Hematopoietic multipotent progenitor cell treated with erythropoietin and hydrocortisone succinate and interleukin-3 and kit ligand, for 17 days (in vitro differentiated cells): ENCODE results near the gene SLC50A1.
A peak's percentile ranks its signal among the peaks of the same experiment; 100 is the strongest.
"Not testable (repeated sequence)": the region's sequence is repeated elsewhere in the genome, so short reads cannot be mapped to it uniquely, and the experiment has no call there.

Experiments used
- DNase-seq: peaks from one replicate; pipeline ENCODE4 v3.0.0-alpha.2; 2015; ENCODE audit warnings: low spot score

SLC50A1 gene

DNA sequence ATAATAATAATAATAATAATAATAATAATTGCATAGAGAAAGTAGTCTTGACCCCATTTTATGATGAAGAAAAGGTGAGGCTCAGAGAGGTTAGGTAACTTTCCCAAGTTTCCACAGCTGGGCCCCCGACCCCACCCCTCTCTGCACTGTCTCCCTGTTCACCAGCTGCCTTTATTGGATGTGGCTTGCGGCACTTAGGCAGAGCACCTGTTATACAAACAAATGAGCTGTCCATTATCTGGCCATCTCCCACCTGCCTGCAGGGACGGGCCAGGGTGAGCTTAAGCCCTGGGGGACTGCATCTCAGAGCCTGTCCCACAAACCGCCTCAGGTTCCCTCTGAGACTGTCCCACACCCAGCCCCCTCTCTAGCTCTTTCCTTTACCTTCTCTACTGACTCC lies 18.0 kb upstream of the SLC50A1 start:
- no peak for DNase-seq

GRCh38 chr1:155118090-155118489 lies 17.6 kb upstream of the SLC50A1 start:
- not testable (repeated sequence) for DNase-seq

DNA sequence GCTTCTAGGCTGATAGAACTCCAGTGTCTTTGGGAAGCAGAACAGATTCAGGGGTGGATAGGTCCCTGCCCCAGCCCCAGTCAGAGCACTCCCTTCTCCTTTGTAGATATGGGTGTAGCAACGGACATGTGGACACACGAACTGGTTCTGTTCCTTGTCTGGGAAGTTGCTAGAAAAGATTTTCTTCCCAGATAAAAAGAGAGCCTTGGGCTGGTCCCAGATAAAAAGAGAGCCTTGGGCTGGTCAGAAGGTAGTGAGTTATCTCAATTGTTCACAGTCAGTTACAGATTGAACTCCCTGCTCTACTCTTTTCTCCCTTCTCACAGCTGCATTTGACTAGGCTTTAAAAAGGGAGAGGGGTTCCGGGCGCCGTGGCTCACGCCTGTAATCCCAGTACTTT lies 15.4 kb upstream of the SLC50A1 start:
- DNase-seq, result no peak

DNA sequence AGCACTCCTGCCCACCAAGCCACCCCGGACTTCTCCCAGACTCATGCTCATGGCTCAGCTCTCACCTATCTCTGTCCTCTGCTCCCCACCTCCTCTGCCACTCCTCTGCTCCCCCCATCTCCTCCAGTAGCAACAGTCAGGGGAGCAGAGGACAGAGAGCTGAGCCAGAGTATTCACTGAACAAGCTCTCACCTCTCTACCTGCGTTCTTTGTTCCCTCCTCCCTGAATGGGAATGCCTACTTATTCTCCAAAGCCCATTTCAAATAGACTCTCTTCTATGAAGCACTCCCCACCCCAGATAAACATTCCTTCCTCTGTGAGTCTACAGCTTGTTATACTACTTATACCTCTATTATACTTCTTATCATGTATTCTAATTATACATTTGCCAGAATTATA lies 14.4 kb upstream of the SLC50A1 start:
- no peak for DNase-seq

GRCh38 chr1:155122308-155122707 lies 13.3 kb upstream of the SLC50A1 start:
- no peak for DNase-seq

- no peak for DNase-seq
Measured at GRCh38 chr1:155123801-155124200, 11.9 kb upstream of the SLC50A1 start.

GRCh38 chr1:155124503-155125463 lies 10.9 kb upstream of the SLC50A1 start:
- no peak for DNase-seq

DNA sequence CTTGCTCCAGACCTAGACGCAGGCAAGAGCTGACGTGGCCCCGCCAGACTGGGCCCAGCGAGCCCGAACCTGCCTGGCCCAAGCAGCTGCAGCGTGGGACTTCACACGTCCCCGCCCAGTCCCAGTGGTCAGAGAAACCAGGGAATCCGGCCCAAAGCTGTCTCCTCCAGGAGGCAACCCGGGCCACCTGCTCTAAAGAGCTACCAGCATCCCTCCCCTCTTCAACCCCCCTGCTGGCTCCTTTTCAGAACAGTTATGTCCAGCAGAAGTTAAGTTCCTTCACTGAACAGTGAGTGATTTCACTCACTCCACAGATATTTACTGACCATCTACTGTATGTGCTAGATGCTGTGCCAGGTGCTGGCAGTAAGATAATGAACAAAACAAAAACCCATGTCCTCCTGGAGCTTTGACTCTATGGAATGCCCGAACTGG lies 10.1 kb upstream of the SLC50A1 start:
- DNase-seq, result no peak

GRCh38 chr1:155125946-155126555 lies 9.6 kb upstream of the SLC50A1 start:
- DNase-seq, result no peak

DNA sequence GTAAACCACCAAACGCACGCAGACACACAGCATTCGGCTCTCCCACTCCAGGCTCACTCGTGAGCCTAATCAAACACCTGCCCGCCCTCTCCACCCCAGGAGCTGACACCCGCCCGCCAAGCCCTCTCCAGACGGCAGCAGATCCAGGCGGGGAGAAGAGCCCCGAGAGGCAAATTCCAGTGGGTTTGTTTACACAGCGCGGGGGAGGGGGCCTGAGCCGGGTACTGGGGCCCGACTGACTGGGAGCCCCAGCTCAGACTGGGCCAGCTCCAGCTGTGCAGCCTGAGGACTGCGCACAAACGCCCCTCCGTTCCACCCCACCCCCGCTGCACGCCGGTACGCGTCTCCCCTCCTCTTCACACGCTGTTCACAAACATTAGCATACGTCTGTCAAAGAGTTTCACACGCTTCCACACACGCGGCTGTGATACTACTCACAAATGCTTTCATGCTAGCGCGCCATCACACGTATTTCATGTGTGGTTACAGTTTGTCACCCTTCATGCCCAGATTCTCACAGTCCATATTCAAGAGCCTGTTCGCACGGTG lies 9.0 kb upstream of the SLC50A1 start:
- no peak for DNase-seq

DNA sequence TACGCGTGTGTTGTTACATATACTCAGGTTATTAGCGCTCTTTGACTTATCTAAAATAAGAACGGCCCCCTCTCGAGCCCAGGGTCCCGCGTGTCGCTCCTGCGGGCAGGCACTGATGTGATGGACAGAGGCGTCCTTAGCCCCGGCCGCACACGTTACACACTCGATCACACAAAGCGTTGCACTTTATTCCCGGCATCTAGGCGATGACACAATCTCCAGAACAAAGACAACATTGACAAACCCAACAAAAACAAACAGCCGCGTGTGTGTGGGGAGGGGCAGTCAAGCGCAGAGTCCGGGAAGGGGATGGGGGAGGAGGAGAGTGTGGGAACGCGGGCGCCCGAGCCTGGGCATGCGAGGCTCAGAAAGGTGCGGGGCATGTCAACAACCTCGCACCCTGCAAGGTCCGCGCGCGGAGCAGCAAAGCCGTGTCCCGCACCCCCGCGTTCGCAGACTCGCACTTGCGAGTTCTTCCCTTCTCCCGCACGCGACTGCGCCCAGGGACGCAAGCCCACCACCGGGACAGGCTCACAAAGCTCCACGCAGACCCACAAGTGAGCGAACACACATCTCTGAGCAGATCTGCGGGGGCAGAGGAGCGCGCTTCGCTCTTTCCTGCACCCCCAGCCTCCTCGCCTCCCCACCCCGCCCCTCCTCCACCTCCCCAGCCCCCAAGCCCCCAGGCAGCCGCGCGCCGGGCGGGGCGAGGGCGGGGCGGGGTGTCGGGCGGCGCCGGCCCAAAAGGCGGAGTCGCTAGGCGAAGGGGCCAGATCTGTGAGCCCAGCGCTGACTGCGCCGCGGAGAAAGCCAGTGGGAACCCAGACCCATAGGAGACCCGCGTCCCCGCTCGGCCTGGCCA lies 8.3 kb upstream of the SLC50A1 start, which contains the start of gene EFNA1:
EFNA1 (plus strand) TSS at position 772 of the 862 bp plus-strand sequence. CDS start 102 bp downstream, outside the sequence.
- DNase-seq, result no peak

DNA sequence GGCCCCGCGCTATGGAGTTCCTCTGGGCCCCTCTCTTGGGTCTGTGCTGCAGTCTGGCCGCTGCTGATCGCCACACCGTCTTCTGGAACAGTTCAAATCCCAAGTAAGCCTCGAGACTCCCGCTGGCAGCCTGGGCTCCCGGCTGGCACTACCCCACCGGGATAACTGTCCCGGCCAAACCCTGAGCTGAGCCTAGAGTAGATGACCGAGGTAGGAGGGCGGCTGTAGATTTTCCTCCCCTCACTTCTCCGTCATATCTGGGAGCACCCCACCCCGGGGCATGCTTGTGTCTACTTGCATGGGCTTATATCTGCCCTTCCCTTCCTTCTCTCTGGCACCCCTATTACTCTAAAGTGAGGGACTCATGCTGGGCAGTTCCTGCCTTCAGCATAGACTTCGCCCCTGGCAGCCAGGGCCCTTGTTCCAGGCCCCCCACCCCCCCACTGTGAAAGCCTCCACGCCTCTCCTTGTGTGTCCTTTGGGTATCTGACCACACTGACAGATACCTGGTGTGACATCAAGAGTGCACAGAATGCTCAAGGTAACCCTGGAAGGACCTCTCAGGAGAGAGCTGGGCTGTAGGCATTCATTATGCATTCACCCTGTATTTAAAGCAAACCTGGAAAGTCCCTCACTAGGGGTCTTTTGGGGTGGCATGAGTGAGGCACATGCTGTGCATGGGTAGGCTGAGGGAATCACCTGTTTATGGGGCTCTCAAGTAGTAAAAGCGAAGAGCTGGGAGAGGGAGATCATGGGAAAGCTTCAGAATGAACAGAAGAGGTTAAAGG lies 7.5 kb upstream of the SLC50A1 start:
- no peak for DNase-seq

DNA sequence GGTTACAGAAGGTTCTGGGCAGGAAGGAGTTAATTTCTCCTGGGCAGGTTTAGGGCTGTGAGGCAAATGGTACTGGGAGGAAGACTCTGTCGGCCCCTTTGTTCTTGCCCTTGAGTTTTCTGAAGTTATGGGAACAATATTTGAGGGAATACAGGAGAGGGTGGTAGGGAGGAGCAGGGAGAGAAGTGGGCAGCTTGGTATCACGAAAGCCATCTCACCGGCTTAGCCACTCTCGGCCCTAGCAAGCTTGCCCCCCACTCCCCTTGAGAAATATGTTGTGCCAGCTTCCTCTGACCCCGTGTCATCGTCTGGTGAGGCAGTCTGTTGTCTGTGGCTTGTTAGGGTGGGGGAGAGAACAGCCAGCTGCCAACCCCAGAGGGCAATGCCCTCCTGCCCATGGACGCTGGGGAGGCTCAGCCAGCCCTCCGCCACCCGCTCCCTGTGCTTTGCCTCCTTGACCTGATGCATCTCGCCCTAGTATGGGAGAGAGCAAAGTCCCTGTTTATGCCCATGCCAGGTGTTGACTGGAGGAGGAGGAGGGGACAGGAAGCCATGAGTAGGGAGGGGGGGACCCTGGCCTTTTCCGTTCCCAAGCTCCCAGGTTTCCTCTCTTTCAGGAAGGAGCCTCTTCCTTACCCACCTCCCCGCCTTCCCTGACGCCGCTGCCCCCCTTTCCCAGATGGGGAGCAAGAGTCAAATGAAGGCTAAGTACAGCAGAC lies 6.7 kb upstream of the SLC50A1 start:
- DNase-seq, result no peak

GRCh38 chr1:155130272-155131006 lies 5.2 kb upstream of the SLC50A1 start:
- no peak for DNase-seq

DNA sequence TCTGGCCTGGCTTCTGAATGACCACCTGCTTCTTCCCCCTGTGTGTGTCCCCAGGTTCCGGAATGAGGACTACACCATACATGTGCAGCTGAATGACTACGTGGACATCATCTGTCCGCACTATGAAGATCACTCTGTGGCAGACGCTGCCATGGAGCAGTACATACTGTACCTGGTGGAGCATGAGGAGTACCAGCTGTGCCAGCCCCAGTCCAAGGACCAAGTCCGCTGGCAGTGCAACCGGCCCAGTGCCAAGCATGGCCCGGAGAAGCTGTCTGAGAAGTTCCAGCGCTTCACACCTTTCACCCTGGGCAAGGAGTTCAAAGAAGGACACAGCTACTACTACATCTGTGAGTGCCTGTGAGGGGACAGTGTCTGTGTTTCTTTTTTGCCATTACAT lies 4.4 kb upstream of the SLC50A1 start:
- DNase-seq, result no peak

- DNase-seq, result no peak
Measured at GRCh38 chr1:155131856-155132255, 3.8 kb upstream of the SLC50A1 start.

- no peak for DNase-seq
Measured at GRCh38 chr1:155133799-155134281, 1.8 kb upstream of the SLC50A1 start.

DNA sequence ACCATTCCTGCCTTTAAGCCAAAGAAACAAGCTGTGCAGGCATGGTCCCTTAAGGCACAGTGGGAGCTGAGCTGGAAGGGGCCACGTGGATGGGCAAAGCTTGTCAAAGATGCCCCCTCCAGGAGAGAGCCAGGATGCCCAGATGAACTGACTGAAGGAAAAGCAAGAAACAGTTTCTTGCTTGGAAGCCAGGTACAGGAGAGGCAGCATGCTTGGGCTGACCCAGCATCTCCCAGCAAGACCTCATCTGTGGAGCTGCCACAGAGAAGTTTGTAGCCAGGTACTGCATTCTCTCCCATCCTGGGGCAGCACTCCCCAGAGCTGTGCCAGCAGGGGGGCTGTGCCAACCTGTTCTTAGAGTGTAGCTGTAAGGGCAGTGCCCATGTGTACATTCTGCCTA lies 1.3 kb upstream of the SLC50A1 start:
- no peak for DNase-seq

- DNase-seq, result peak; percentile 76
Measured at GRCh38 chr1:155134880-155135414, 705 bp upstream of the SLC50A1 start.
